Right hindlimb (tissue), 1 donor: ENCODE measurements around the gene TMEM86A.
"Not testable (repeated sequence)": the region's sequence is repeated elsewhere in the genome, so short reads cannot be mapped to it uniquely, and the experiment has no call there.

Source experiments
- DNase-seq: peaks from one replicate; pipeline ENCODE4 v3.0.0-alpha.2; 2018

Gene TMEM86A, protein sequence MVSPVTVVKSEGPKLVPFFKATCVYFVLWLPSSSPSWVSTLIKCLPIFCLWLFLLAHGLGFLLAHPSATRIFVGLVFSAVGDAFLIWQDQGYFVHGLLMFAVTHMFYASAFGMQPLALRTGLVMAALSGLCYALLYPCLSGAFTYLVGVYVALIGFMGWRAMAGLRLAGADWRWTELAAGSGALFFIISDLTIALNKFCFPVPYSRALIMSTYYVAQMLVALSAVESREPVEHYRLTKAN

DNA sequence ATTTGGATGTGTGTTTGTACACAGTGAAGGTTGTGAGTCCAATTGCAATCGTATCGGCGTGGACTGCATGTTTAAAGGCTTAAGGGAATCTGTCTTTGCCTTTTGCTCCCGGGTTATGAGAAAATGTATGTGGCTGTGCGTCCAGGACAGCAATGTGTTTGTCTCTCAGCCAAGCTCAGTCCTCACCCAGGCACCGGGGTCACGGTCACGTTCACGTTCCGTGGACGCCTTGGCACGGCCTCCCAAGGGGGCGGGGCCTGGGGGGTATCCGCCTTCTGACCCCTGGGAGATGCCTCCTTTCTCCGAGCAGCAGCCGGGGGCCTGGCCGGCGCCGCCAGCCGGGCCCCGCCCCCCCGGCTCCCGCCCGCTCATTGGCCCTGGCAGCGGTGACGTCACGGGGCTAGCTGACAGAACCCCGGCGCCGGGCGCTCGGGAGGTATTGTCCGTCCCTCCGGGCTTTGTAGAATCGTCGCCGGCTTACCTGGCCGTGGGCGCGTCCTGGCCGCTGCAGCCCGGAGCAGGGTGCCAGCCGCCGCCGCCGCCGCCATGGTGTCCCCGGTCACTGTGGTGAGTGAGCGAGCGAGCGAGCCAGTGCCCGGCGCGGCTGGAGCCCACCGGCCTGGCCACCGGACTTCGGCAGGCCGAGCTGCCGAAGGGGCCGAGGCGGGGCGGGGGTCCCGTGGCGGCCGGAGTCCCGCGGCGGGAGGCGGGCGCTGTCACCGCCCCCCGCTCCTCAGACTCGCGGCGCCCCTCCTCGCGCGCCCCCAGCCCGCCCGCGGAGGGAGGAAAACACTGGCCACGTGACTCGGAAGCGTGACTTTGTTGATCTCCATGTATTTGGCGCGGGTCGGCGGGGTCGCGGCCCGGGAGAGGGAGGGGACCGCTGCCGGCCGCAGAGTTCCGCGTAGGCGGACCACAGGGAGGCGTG is at the start of gene TMEM86A:
Gene TMEM86A (plus strand): TSS at position 439 of the 928 bp plus-strand sequence. CDS start 108 bp downstream, at position 547.
- DNase-seq = peak; percentile 93

DNA sequence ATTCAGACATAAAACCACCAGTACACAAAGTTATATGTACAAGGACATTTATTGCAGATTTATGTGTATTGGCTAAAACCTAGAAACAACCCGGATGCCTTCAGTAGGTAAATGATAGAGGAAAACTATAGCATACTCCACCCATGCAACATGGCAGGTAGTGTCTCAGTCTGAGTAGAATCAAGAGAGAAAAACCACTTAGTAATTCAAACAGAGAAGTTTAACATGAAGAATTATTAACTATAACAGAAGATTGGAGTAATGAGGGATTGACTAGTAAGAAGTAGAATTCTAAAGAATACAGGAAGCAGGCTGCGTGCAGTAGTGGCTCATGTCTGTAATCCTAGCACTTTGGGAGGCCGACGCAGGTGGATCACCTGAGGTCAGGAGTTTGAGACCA is 48.2 kb upstream of the TMEM86A start:
- no peak for DNase-seq

DNA sequence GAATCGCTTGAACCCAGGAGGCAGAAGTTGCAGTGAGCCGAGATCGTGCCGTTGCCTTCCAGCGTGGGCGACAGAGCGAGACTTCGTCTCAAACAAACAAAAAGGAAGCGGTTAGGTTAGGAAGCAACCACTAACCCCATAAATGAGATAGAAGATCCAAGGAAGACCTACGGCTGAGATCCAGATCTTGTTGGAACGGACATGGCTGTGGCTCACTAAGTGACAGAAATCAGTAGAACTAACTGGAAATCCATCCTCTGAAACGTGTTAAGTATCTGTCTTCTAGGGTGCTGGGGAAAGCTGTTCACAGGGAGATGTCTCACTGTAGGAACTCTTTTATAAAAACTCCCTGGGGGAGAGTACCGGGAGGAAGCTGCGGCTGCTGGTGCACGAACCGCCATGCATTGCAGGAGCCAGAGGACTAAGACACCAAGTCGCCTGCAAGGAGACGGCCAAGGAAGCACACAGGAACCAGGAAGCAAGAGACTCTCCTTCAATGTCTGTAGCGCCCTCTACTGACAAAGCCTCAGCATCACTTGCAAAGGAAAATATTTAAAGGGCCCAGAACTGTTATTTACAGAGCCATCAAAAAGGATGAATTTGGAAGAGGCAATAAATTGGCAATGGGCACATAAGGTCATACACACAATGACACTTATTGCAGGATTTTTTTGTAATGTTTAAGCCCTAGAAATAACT is 47.6 kb upstream of the TMEM86A start:
- DNase-seq = no peak

DNA sequence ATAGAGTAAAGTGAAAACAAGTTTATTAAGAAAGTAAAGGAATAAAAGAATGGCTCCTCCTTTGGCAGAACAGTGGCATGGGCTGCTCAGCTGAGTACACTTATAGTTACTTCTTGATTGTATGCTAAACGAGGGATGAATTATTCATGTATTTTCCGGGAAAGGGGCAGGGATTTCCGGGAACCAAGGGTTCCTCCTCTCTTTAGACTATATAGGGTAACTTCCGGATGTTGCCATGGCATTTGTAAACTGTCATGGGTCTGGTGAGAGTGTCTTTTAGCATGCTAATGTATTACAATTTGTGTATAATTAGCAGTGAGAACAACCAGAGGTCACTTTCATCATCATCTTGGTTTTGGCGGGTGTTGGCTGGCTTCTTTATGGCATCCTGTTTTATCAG is 40.9 kb upstream of the TMEM86A start:
- DNase-seq = no peak

DNA sequence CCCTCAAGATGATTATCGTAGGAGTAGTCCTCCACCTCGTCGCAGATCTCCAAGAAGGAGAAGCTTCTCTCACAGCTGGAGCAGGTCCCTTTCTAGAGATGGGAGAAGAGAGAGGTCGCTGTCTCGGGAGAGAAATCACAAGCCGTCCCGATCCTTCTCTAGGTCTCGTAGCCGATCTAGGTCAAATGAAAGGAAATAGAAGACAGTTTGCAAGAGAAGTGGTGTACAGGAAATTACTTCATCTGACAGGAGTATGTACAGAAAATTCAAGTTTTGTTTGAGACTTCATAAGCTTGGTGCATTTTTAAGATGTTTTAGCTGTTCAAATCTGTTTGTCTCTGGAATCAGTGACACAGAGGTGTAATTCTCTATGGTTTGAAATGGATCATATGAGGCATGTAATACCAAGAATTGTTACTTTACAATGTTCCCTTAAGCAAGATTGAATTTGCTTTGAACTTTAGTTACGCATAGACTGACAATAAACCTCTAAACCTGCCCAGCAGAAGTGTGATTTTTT is 33.2 kb upstream of the TMEM86A start:
- not testable (repeated sequence) for DNase-seq

DNA sequence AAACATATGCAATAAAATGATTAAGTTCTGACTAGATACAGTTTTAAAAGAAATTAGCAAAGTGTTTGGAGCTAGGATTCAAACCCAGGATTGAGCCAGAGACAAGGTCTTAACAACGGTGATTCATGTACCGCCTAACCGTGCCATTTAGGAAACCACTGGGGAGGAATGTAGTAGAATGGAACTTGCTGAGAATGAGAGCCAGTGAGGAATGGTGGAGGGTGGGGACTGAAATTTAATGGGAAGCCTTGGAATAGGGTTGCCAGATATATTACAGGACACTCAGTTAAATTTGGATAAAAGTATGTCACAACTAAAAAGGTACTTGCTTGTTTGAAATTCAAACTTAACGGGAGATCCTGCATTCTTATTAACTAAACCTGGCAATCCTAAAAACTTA is 30.4 kb upstream of the TMEM86A start:
- DNase-seq = no peak

DNA sequence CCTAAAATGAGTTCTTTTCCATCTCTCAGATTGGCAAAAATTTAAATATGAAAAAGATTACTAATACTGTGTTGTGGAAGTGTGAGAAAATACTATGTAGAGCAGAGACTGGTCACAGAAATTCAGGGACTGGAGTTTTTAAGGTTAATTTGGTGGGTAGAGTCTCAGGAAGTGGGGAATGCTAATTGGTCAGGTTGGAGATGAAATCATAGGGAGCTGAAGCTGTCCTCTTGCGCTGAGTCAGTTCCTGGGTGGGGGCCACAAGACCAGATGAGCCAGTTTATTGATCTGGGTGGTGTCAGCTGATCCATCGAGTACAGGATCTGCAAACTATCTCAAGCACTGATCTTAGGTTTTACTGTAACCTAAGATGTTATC is 29.4 kb upstream of the TMEM86A start:
- DNase-seq = no peak

DNA sequence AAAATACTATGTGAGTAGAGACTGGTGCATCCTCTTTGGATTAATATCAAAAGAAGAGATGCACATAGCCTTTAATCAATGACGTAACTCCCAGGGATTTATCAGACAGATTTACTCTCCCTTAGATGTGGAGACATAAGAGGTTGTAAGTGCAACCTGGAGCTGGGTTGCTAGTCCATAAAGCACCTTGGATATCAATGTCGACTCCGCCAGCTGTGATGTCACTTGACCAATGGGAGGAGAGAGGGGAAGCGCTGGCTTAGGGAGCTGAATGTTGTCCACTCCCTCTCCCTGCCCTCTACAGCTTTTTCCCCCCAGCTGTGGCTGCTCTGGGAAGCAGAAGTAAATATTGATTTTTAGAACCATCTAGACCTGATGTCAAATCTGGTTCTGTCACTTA is 28.9 kb upstream of the TMEM86A start:
- no peak for DNase-seq

DNA sequence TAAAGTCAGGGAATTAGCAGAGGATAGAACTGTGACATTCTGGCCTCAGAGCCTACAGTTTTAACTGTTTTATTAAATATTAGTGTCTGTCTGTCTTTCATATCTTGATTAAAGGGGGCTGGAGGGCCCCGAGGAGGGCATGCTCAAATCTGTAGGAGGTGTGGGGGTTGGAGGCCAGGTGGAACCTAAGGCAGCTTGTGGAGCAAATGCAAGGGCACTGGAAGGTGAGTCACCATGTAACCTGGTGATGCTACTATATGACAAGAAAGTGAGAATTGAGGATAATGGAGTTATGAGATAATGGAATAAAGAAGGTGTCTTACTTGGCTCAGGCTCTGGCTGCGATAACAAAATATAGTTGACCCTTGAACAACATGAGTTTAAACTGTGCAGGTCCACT is 27.3 kb upstream of the TMEM86A start:
- DNase-seq = no peak

DNA sequence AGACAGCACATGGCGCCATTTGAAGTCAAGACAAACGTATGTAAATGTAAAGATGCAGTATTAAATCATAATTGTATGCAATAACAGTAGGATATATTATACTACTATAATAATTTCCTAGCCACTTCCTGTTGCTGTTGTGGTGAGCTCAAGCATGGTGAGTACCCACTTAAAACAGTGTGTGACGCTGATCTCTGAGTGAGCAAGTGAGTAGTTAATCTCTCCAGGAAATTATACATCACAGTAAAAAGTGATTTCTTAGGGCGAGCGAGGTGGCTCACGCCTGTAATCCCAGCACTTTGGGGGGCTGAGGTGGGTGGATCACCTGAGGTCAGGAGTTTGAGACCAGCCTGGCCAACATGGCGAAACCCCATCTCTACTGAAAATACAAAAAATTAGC is 26.4 kb upstream of the TMEM86A start:
- not testable (repeated sequence) for DNase-seq

DNA sequence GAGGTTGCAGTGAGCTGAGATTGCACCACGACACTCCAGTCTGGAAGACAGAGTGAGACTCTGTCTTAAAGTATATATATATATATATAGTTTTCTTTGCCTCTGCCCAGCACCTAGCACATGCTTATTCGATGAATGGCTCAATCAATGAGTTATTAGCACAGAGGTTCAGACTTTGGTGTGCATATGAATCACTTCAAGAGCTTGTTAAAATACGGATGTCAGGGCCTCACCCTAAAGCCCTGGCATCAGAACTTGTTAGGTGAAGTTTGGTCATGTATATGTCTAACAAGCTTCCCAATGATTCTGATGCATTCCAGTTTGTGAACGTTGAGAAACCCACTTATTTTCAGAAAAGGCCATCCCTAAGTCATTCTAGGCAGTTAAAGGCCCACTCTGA is 21.8 kb upstream of the TMEM86A start:
- DNase-seq = no peak

DNA sequence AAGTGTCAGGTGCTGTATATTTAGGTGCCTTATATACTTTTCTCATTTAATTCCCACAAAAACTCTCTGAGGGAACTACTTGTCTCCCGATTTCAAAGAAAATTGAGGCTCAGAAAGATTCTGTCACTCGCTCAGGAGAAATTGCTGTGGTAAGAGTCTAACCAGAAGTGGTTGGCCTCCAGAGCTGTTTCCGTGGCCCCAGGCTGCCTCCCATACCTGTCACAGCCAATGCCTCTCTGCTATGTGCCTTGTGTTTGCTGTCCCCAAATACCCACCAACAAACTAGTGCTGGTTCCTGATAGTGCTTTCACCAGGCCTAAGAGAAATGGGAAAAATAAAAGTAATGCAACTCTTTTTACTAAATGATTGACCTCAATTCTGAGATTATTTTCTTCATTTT is 21.0 kb upstream of the TMEM86A start:
- DNase-seq = no peak

DNA sequence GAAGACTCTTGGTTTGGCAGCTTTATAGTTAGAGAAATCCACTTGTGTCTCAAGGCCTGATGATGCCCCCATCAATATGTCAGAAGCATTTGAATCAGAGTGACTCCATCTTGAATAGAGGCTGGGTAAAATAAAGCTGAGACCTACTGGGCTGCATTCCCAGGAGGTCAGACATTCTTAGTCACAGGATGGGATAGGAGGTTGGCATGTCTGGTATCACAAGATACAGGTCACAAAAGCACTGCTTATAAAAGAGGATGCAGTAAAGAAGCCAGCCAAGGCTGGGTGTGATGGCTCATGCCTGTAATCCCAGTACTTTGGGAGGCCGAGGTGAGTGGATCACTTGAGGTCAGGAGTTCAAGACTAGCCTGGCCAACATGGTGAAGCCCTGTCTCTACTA is 16.6 kb upstream of the TMEM86A start:
- DNase-seq = not testable (repeated sequence)

DNA sequence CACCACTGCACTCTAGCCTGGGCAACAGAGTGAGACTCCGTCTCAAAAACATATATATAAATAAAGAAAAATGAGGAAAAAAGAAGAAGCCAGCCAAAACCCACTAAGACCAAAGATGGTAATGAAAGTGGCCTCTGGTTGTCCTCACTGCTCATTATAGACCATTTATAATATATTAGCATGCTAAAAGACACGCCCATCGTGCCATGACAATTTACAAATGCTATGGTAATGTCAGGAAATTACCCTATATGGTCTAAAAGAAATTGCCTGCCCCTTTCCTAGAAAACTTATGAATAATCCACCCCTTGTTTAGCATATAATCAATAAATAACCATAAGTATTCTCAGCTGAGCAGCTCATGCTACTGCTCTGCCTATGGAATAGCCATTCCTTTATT is 16.1 kb upstream of the TMEM86A start:
- no peak for DNase-seq

DNA sequence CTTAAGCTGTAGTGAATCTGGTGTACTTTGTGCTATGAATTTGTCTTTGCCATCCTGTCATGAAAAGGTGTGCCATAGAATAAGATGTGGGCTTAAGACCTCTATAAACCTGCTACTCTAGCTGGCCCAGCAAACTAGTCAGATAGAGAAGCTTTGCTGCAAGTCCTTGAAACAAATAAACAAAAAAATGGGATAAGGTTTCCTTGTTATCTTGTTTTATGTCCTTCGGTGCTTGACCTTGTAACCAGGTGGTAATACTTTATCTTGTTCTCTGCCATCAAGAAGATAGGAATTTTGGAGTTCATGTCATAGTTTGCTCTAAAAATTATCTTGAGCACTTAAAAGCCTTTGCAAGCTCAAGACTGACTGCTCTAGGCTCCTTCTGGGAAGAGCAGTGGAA is 14.3 kb upstream of the TMEM86A start:
- no peak for DNase-seq

DNA sequence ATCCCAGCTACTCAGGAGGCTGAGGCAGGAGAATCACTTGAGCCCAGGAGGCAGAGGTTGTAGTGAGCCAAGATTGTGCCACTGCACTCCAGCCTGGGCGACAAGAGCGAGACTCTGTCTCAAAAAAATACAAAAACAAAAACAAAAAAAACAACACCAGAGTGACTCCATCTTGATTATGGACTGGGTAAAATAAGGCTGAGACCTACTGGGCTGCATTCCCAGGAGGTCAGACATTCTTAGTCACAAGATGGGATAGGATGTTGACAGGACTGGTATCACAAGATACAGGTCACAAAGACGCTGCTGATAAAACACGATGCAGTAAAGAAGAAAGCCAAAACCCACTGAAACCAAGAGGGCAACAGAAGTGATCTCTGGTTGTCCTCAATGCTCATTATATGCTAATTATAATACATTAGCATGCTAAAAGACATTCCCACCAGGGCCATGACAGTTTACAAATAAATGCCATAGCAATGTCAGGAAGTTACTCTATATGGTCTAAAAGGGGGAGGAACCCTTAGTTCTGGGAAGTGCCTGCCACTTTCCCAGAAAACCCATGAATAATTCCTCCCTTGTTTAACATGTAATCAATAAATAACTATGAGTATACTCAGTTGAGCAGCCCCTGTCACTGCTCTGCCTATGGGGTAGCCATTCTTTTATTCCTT is 7.0 kb upstream of the TMEM86A start:
- not testable (repeated sequence) for DNase-seq

DNA sequence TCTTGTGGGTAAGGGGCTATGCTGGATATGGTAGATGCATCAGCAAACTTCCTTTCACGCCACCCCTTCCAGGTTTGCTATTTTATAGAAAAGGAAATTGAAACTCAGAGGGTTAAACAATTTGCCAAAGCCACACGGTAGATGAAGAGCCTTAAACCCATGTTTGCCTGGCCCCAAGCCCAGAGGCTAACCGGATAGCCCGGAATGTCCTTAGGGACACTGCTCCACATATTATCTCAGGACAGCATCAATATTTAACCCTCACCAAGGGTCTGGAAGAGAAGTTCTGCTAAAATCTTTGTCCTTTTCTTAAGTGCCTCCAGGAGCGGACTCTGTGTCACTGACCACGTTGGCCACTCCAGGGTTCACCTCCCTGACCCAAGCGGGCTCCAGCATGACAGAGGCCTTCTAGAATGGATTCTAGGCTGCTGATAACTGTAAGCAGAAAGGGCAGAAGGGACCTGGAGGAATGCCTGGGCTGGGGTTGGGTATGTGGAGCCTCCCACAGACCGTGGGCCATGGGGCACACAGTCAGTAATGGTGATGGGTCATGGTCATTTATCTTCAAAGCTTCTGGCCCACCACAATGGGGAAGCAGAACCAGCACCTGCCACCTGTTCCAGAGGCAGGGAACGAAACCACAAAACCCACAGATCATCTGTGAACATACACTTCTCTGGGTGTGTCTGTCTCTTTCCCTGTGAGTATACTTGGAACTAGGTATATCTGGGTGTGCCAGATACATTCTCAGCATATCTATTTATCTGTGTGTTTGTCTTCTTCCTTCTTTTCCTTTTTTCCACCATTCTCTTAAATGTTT is 5.4 kb upstream of the TMEM86A start:
- DNase-seq = no peak

DNA sequence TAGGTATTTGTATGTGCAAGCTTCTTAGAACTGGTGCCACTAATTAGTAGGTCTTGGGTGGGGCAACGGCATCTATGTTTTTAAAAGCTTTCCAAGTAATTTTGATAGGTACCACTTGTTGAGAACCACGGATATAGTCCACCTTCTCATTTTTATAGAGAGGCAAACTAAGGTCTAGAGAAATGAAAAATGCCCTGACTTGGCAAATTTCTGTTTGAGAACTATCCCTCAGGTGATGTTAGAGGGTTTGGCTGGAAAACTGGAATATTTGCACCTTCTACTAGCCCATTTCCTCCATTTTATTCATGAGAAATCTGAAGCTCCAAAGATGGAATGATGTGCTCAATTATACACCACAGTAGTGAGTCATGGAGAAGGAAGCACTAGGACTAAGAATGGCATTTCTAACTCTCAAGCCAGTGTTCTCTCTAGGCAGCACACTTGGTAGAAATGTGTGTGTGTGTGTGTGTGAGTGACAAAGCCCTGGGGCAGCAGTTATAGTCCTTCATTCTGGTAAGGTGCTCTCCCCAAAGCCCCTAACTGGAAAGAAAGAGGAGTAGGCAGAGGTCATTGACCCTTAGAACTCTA is 1.8 kb upstream of the TMEM86A start:
- no peak for DNase-seq

DNA sequence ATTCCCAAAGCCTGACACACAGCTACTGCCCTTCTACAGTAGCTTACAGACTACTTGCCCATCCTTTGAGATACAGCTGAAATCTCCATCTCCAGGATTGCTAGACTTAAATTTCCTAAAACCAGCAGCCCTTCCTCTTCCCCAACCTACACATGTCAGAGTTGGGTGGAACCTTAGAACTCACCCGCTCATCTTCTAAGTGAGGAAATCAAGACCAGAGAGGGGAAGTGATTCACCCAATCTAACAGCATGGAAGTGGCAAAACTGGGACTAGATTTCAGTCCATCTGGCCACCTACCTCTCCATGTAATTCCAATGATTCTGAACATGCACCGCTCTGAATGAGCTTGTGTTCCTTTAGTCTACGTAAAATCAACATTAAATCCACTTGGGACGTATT is 1.0 kb upstream of the TMEM86A start:
- no peak for DNase-seq

DNA sequence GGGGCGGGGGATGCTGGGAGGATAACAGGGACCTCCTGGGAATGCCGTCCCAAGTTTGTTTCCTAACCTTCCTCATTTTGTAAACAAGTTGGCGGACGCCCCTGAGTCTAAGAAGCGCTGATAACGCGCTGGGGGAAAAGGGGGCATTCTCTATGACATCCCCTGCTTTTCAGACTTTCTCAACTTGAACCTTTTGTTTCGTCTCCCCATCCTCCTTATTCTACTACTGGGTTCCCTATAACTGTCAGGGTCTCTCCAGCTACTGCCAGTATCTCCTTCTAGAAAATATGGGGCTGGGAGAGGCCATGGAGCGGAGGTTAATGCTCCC is 654 bp downstream of the TMEM86A start:
- DNase-seq = no peak

DNA sequence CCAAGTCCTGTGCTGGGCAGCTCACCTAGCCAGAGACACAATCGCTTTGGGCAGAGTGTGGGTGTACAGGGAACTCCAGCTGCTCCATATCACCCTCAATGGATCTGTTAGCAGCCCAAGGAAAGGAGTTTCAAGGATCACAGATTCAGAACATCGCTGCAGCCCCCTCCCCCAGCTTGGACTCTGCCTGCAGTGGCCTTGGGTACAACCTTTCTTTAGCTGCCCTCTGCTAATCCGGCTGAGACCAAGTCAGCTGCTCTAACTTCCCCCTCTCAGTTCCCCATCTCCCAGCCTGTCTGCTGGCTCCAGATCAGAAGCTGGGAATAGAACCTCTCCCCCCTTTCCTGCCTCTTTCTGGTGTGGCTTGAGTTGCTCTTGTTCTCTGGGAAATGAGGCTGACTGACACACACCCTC is 1.3 kb downstream of the TMEM86A start:
- DNase-seq = no peak

DNA sequence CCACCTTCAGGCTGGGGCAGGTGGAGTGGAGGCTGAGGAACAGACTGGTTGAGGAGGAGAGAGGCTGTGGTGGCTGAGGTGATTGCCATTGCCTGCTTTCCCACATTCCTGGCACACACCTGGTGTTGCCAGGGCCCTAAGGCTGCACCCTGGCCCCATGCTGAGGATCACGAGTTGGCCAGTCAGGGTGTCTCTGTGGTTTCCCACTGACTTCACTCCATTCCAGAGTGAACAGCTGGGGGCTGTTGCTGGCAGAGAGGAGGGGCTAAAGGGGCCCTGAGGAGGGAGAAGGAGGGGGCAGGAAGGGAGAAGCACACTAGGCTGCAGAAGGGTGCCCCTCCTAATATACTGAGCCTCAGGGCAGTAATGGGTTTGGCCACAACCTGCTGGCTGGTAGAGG is 1.8 kb downstream of the TMEM86A start:
- DNase-seq = no peak
